ENCODE results near the gene GALNT2.

GALNT2 gene

DNA sequence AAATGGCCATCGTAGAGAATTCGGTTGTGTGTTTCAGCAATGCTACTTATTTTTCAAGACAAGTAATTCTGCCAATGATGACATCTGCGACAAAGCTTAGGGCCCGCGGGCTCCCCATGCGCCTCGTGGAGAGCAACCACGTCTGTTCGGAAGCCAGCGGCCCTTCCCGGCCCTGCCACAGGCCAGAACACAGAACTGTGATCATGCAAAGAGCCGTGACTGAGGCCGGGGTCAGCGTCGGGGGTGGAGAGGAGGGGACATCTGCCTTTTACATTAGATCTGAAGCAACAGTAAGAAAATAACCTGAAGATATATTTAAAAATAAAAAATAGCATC lies 255.4 kb downstream of the GALNT2 start:
- Histone ChIP-seq H3K27ac (ENCODE audit: low read depth, low read length) (no peak overlapping the region), H4K20me1 (ENCODE audit: low read depth, low read length) (no peaks in the 10 kb centered on the region)
- TF ChIP-seq EZH2phosphoT487 (conservative IDR thresholded peaks at IDR 0.05; ENCODE audit: low read length): no peak
- TF ChIP-seq, protein P1, sequence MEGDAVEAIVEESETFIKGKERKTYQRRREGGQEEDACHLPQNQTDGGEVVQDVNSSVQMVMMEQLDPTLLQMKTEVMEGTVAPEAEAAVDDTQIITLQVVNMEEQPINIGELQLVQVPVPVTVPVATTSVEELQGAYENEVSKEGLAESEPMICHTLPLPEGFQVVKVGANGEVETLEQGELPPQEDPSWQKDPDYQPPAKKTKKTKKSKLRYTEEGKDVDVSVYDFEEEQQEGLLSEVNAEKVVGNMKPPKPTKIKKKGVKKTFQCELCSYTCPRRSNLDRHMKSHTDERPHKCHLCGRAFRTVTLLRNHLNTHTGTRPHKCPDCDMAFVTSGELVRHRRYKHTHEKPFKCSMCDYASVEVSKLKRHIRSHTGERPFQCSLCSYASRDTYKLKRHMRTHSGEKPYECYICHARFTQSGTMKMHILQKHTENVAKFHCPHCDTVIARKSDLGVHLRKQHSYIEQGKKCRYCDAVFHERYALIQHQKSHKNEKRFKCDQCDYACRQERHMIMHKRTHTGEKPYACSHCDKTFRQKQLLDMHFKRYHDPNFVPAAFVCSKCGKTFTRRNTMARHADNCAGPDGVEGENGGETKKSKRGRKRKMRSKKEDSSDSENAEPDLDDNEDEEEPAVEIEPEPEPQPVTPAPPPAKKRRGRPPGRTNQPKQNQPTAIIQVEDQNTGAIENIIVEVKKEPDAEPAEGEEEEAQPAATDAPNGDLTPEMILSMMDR (IDR thresholded peaks at IDR 0.05; ENCODE audit: insufficient read depth, low read length, poor library complexity, severe bottlenecking): no peak

DNA sequence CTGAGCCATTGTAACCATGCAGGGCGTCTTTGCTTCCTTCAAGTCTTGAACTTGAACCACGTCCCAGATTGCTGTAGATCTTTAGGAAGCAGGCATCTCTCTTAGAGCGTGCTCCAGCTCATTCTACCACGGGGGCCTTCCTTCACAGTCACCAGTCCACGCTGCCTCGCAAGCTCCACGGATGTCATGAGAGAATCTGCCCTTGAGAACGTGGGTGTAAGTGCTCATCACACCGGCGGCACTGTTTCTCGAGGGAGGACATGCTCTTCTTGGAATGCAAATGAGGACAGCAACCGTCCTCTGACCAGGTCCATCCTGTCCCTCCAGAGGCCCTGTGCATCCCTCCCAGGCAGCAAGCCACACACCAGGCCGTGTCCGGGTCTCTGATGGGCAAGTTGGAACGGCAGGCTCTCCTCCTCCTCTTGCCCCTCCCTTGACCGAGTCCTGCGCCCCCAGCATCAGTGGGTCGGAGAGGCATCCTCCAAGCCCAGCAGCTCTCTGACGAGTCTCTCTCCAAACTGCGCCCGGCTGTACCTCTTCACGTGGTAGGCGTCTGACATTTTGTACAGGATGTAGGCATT lies 256.0 kb downstream of the GALNT2 start:
- H3K4me3 ChIP-seq (ENCODE audit: insufficient read depth, low read length, poor library complexity, severe bottlenecking): no peak overlapping the region
- TF ChIP-seq EZH2phosphoT487 (conservative IDR thresholded peaks at IDR 0.05; ENCODE audit: low read length): no peak
- TF ChIP-seq, protein P1 (IDR thresholded peaks at IDR 0.05; ENCODE audit: insufficient read depth, low read length, poor library complexity, severe bottlenecking): no peak
- H3K36me3 ChIP-seq (ENCODE audit: low read length): no peaks in the 10 kb centered on the region
- no peak overlapping the region for H3K9ac ChIP-seq (ENCODE audit: low read length)
- no peaks in the 10 kb centered on the region for H3K79me2 ChIP-seq (ENCODE audit: insufficient read depth, low read length)
- H4K20me1 ChIP-seq (ENCODE audit: low read depth, low read length): no peaks in the 10 kb centered on the region
- no peaks in the 10 kb centered on the region for H3K9me3 ChIP-seq (ENCODE audit: insufficient read depth, low read length)
- H3K27me3 ChIP-seq (ENCODE audit: low read length): no peaks in the 10 kb centered on the region
- H3K4me2 ChIP-seq (ENCODE audit: low read depth, low read length, poor library complexity, severe bottlenecking): no peak overlapping the region
- H3K9me2 ChIP-seq (replicated peaks; ENCODE audit: insufficient read depth, low read length): no peaks in the 10 kb centered on the region
- no peak overlapping the region for H2AFZ ChIP-seq (ENCODE audit: low read depth, low read length, severe bottlenecking)
- H3F3A ChIP-seq (ENCODE audit: insufficient read depth): no peaks in the 10 kb centered on the region
- no peak overlapping the region for H3K27ac ChIP-seq (ENCODE audit: low read depth, low read length)

More for the DNA sequence above, 255.4 kb downstream of the GALNT2 start:
- Histone ChIP-seq H3K9me2 (replicated peaks; ENCODE audit: insufficient read depth, low read length) (no peaks in the 10 kb centered on the region), H3K36me3 (ENCODE audit: low read length) (no peaks in the 10 kb centered on the region), H2AFZ (ENCODE audit: low read depth, low read length, severe bottlenecking) (no peak overlapping the region), H3K4me2 (ENCODE audit: low read depth, low read length, poor library complexity, severe bottlenecking) (no peak overlapping the region), H3K9me3 (ENCODE audit: insufficient read depth, low read length) (no peaks in the 10 kb centered on the region), H3K79me2 (ENCODE audit: insufficient read depth, low read length) (no peaks in the 10 kb centered on the region), H3K4me3 (ENCODE audit: insufficient read depth, low read length, poor library complexity, severe bottlenecking) (no peak overlapping the region), H3K9ac (ENCODE audit: low read length) (no peak overlapping the region), H3K27me3 (ENCODE audit: low read length) (no peaks in the 10 kb centered on the region), H3F3A (ENCODE audit: insufficient read depth) (no peaks in the 10 kb centered on the region)

DNA sequence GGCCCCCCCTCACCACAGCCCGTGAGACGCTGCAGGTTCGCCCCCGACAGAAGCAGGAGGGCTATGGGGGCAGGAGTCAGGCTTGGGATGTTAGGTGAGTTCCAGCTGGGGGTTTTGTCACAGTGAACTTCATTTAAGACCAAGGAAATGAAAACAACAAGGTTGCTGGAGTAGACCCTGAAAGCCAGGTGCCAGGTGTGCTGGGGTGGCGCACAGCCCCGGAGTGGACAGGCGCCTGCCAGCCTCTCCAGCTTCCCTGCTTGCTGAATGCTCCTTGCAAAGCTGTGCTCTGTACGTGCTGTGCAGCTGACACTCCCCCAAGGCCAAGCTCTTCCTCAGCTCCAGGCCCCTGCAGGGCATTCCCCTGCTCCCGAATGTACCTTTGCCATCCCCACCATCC lies 256.6 kb downstream of the GALNT2 start:
- Histone ChIP-seq H4K20me1 (ENCODE audit: low read depth, low read length) (no peaks in the 10 kb centered on the region), H3K79me2 (ENCODE audit: insufficient read depth, low read length) (no peaks in the 10 kb centered on the region), H3K4me2 (ENCODE audit: low read depth, low read length, poor library complexity, severe bottlenecking) (no peak overlapping the region), H3K36me3 (ENCODE audit: low read length) (no peaks in the 10 kb centered on the region), H3K4me3 (ENCODE audit: insufficient read depth, low read length, poor library complexity, severe bottlenecking) (no peak overlapping the region), H3K27ac (ENCODE audit: low read depth, low read length) (no peak overlapping the region), H2AFZ (ENCODE audit: low read depth, low read length, severe bottlenecking) (no peak overlapping the region), H3K27me3 (ENCODE audit: low read length) (no peaks in the 10 kb centered on the region), H3F3A (ENCODE audit: insufficient read depth) (no peaks in the 10 kb centered on the region), H3K9me2 (replicated peaks; ENCODE audit: insufficient read depth, low read length) (no peaks in the 10 kb centered on the region), H3K9me3 (ENCODE audit: insufficient read depth, low read length) (no peaks in the 10 kb centered on the region), H3K9ac (ENCODE audit: low read length) (no peak overlapping the region)
- TF ChIP-seq EZH2phosphoT487 (conservative IDR thresholded peaks at IDR 0.05; ENCODE audit: low read length): no peak
- TF ChIP-seq, protein P1 (IDR thresholded peaks at IDR 0.05; ENCODE audit: insufficient read depth, low read length, poor library complexity, severe bottlenecking): no peak
